ENCODE data around the gene MRPL21.
A peak's percentile ranks its signal among the peaks of the same experiment; 100 is the strongest.

- peak; percentile 33 to 40; a peak in 2 of 5 replicates for TF ChIP-seq RAD21 (conservative IDR thresholded peaks at IDR 0.05 in 1 of 2, IDR thresholded peaks at IDR 0.05 in 1 of 2)
- no peak for TF ChIP-seq CEBPB (IDR thresholded peaks at IDR 0.05)
Observed at GRCh38 chr11:68843703-68844312, 59.8 kb downstream of the MRPL21 start.

Data from A549 (cell line).